H54 (cell line): ENCODE measurements around the gene RSPO3.

ENCODE experiments used
- DNase-seq: peaks from one replicate; pipeline ENCODE4 v3.0.0; 2011; ENCODE audit warnings: low spot score, mixed read lengths; ENCODE audit not compliant: insufficient read length
- FAIRE-seq: peaks from 3 replicates; lab custom pipeline; 2011; peaks lifted over from hg19 to GRCh38; lab: Jason Lieb, UNC
- POLR2A ChIP-seq: IDR thresholded peaks from 2 replicates; pipeline ENCODE4 v1.6.1; 2011; ENCODE audit warnings: low read depth, mild to moderate bottlenecking, low read length

The RSPO3 gene

GRCh38 chr6:127154509-127154908 lies 36.0 kb downstream of the RSPO3 start:
- FAIRE-seq: no peak
- no peak for TF ChIP-seq POLR2A
- DNase-seq: no peak

- FAIRE-seq (no peak), DNase-seq (no peak)
- no peak for TF ChIP-seq POLR2A
These were observed 42.0 kb downstream of the RSPO3 start for GRCh38 chr6:127160484-127160883.

GRCh38 chr6:127162836-127163235 lies 44.4 kb downstream of the RSPO3 start:
- DNase-seq (no peak), FAIRE-seq (no peak)
- TF ChIP-seq POLR2A: no peak

GRCh38 chr6:127164036-127164435 lies 45.6 kb downstream of the RSPO3 start:
- FAIRE-seq (no peak), DNase-seq (no peak)
- no peak for TF ChIP-seq POLR2A

- DNase-seq (no peak), FAIRE-seq (no peak)
- TF ChIP-seq POLR2A: no peak
These were observed 46.1 kb downstream of the RSPO3 start for GRCh38 chr6:127164565-127164964.

- no peak for DNase-seq
- no peak for TF ChIP-seq POLR2A
- no peak for FAIRE-seq
These were observed 54.9 kb downstream of the RSPO3 start for GRCh38 chr6:127173156-127173940.

- no peak for DNase-seq
These were observed 57.7 kb downstream of the RSPO3 start for GRCh38 chr6:127176146-127176545.

GRCh38 chr6:127177030-127177922 lies 58.8 kb downstream of the RSPO3 start:
- no peak for TF ChIP-seq POLR2A
- FAIRE-seq: peak; percentile 62
- DNase-seq: no peak

More at GRCh38 chr6:127176146-127176545, 57.7 kb downstream of the RSPO3 start:
- TF ChIP-seq POLR2A: no peak
- no peak for FAIRE-seq

- no peak for TF ChIP-seq POLR2A
- DNase-seq (no peak), FAIRE-seq (no peak)
These were observed 59.4 kb downstream of the RSPO3 start for GRCh38 chr6:127177923-127178231.

GRCh38 chr6:127178746-127179145 lies 60.3 kb downstream of the RSPO3 start:
- no peak for TF ChIP-seq POLR2A
- DNase-seq (no peak), FAIRE-seq (no peak)

GRCh38 chr6:127180426-127180825 lies 62.0 kb downstream of the RSPO3 start:
- FAIRE-seq: no peak
- no peak for DNase-seq
- no peak for TF ChIP-seq POLR2A

GRCh38 chr6:127182501-127182900 lies 64.0 kb downstream of the RSPO3 start:
- FAIRE-seq: no peak
- DNase-seq: no peak
- no peak for TF ChIP-seq POLR2A

- DNase-seq (no peak), FAIRE-seq (no peak)
- no peak for TF ChIP-seq POLR2A
These were observed 67.0 kb downstream of the RSPO3 start for GRCh38 chr6:127185437-127185995.

- DNase-seq (no peak), FAIRE-seq (no peak)
- TF ChIP-seq POLR2A: no peak
These were observed 68.4 kb downstream of the RSPO3 start for GRCh38 chr6:127186889-127187288.
